Suprapubic skin (tissue), 3 donors: ENCODE measurements around the gene CA9.

ENCODE experiments used
- CTCF ChIP-seq, 2 donors: fragments of 200-600 bp in 1 of 2; fragments of 450-650 bp in 1 of 2; sonication (generic) in 1 of 2; IDR thresholded peaks; one replicate each; pipeline ENCODE4 v1.5.1; 2016 to 2019; ENCODE audit warnings: antibody characterized with exemption in 2 of 2, mild to moderate bottlenecking in 1 of 2, moderate library complexity in 1 of 2
- POLR2AphosphoS5 ChIP-seq, 3 donors: sonication (generic); formaldehyde crosslinking; IDR thresholded peaks; one replicate each; pipeline ENCODE4 v1.6.1; 2017; ENCODE audit warnings: antibody characterized with exemption in 3 of 3

- TF ChIP-seq CTCF (IDR thresholded peaks at IDR 0.05) (no peak), POLR2AphosphoS5 (IDR thresholded peaks at IDR 0.05) (no peak)
Observed at GRCh38 chr9:35681341-35682002, 7.7 kb downstream of the CA9 start.
